Heart left ventricle (tissue), 13 donors: Measurements from ENCODE around the gene CDAN1.
"Not testable (repeated sequence)": the region's sequence is repeated elsewhere in the genome, so short reads cannot be mapped to it uniquely, and the experiment has no call there.

Source experiments
- CTCF ChIP-seq, 12 donors: fragments of 200-600 bp; sonication (generic) in 4 of 12; IDR thresholded peaks; one replicate each; pipeline versions ENCODE4 v1.5.0 to v1.8.0; 2018 to 2022; ENCODE audit warnings: antibody characterized with exemption in 12 of 12, mild to moderate bottlenecking in 5 of 12
- POLR2A ChIP-seq, 2 donors: fragments of 450-650 bp; IDR thresholded peaks; one replicate each; pipeline ENCODE4 v1.6.1; 2017; ENCODE audit warnings: antibody characterized with exemption in 2 of 2, mild to moderate bottlenecking in 2 of 2, moderate library complexity in 2 of 2
- donor health status: ischemic (EF 13 %, LVEDD 7.1; RV severe dilation, severe dysfunction).
- donor health status: DM: no; HTN: yes; CAD: no.
- donor health status: DM: no; HTN: no; CAD: no.
- donor health status: ischemic (EF 25% LVEDD 6.9; RV normal size, moderate dysfunction).
- donor health status: ischemic (EF 25% LVEDD 5.7; RV mildly dilated, moderate dysfunction).
- donor health status: ischemic (EF 35%, LVEDD 5.7; RV mildly dilated, moderate dysfunction).
- donor health status: nonischemic (EF 11% LVEDD 7.7; RV severe dilation, severe dysfunction).
- donor health status: DM: yes; HTN: yes; CAD: no.
- donor health status: PGD.
- donor health status: ischemic (EF 29% LVEDD 5.4; RV normal size, mild dysfunction).
- donor health status: nonischemic (EF 23%, LVEDD 6.1; RV moderate dilation, normal function).

GRCh38 chr15:42680142-42680482, 56.8 kb downstream of the CDAN1 start:
- not testable (repeated sequence) for TF ChIP-seq CTCF, POLR2A (IDR thresholded peaks at IDR 0.05)
